Heart right ventricle (tissue), 16 donors: ENCODE measurements around the gene GJA4. TPM values are rescaled to one million over a fixed set of nuclear protein-coding genes. Genes with fewer than 3 reads are reported as not detected.

Experiments
- ATAC-seq, 8 donors: fragments of 200-7000 bp; cut with Tn5 transposase; one replicate each; pipeline ENCODE4 v1.9.1; 2020; ENCODE audit warnings: mild to moderate bottlenecking in 8 of 8, moderate library complexity in 8 of 8, moderate number of reproducible peaks in 1 of 8
- DNase-seq, 2 donors: peaks; one replicate each; pipeline ENCODE4 v3.0.0-alpha.2; 2020
- H3K27ac ChIP-seq, 10 donors: fragments of 200-600 bp; sonication (generic) in 2 of 10; one replicate each; pipeline versions ENCODE4 v1.5.0 to v1.8.0; 2020 to 2022; ENCODE audit warnings: mild to moderate bottlenecking in 3 of 10
- H3K27me3 ChIP-seq, 7 donors: fragments of 200-600 bp; one replicate each; pipeline ENCODE4 v1.8.0; 2021 to 2022; ENCODE audit warnings: mild to moderate bottlenecking in 2 of 7
- H3K36me3 ChIP-seq, 9 donors: fragments of 200-600 bp; sonication (generic) in 1 of 9; one replicate each; pipeline versions ENCODE4 v1.5.0 to v1.8.0; 2020 to 2022; ENCODE audit warnings: mild to moderate bottlenecking in 2 of 9
- H3K4me1 ChIP-seq, 9 donors: fragments of 200-600 bp; sonication (generic) in 1 of 9; one replicate each; pipeline versions ENCODE4 v1.5.0 to v1.8.0; 2020 to 2022; ENCODE audit warnings: mild to moderate bottlenecking in 4 of 9
- H3K4me3 ChIP-seq, 10 donors: fragments of 200-600 bp; sonication (generic) in 2 of 10; one replicate each; pipeline versions ENCODE4 v1.5.0 to v1.8.0; 2020 to 2022; ENCODE audit warnings: mild to moderate bottlenecking in 7 of 10, moderate library complexity in 2 of 10
- H3K9me3 ChIP-seq, 11 donors: fragments of 200-600 bp in 10 of 11; sonication (generic) in 2 of 11; one replicate each; pipeline versions ENCODE4 v1.5.0 to v1.8.0; 2013 to 2022; ENCODE audit warnings: mild to moderate bottlenecking in 2 of 11, control low read depth in 1 of 11, moderate library complexity in 1 of 11
- CTCF ChIP-seq, 9 donors: fragments of 200-600 bp; sonication (generic) in 2 of 9; IDR thresholded peaks; one replicate each; pipeline versions ENCODE4 v1.5.0 to v1.8.0; 2021 to 2022; ENCODE audit warnings: antibody characterized with exemption in 9 of 9, mild to moderate bottlenecking in 5 of 9, moderate library complexity in 1 of 9
- WGBS, 2 donors: extraction: QIAGEN DNeasy Blood & Tissue Kit; methylation state at CpG; one replicate each; pipeline ENCODE4 v1.1.7; 2013; ENCODE audit warnings: inconsistent platforms in 1 of 2; 5-methylcytosine and 5-hydroxymethylcytosine counted together
- intact Hi-C, 10 donors: fragments of 100-400 bp; cut with DNase I; formaldehyde crosslinking; loops; one replicate each; pipeline versions ENCODE4 v1.11.1 to v1.14.2; 2022
- polyA plus RNA-seq, 2 donors: library from polyadenylated mRNA; stranded (reverse); fragments of 200-250 nt; gene quantifications; one replicate each; pipeline ENCODE4 v1.2.3, GENCODE V29; 2013
- total RNA-seq, 10 donors: library from RNA; stranded (reverse); fragmentation: NEBNext Ultra II Directional in 3 of 10; extraction: Animal tissue kit (Norgen Biotek cat#: 25700) in 3 of 10; gene quantifications; one replicate each; pipeline versions ENCODE4 v1.2.1 to v1.2.4, GENCODE V29; 2021 to 2023
- donor health status: Arrhythmogenic right ventricular cardiomyopathy.
- donor health status: ischemic (EF 13 %, LVEDD 7.1; RV severe dilation, severe dysfunction).
- donor health status: healthy with polysubstance abuse.
- donor health status: DM: no; HTN: yes; CAD: no.
- donor health status: DM: no; HTN: no; CAD: no.
- donor health status: ischemic (EF 25% LVEDD 6.9; RV normal size, moderate dysfunction).
- donor health status: ischemic (EF 25% LVEDD 5.7; RV mildly dilated, moderate dysfunction).
- donor health status: healthy.
- donor health status: DM: yes; HTN: yes; CAD: no.
- donor health status: Ischemic cardiomyopathy.
- donor health status: ischemic (EF 35%, LVEDD 5.7; RV mildly dilated, moderate dysfunction).
- donor health status: nonischemic (EF 11% LVEDD 7.7; RV severe dilation, severe dysfunction).
- donor health status: DM: yes; HTN: yes; CAD: no.
- donor health status: PGD.
- donor health status: ischemic (EF 29% LVEDD 5.4; RV normal size, mild dysfunction).
- donor health status: nonischemic (EF 23%, LVEDD 6.1; RV moderate dilation, normal function).

The GJA4 gene
- total and polyA plus RNA-seq, 12 donors: 9.0 to 50.1 (median 22.7) TPM

GRCh38 chr1:34746101-34746500, 46.7 kb upstream of the GJA4 start:
- no peak for ATAC-seq
- H3K27me3 ChIP-seq: peaks cover 0 to 39% (median 15%) of the 10 kb centered on the region in 7 donors
- no peak overlapping the region for H3K4me3 ChIP-seq
- no peaks in the 10 kb centered on the region for H3K9me3 ChIP-seq
- TF ChIP-seq CTCF (IDR thresholded peaks at IDR 0.05): no peak
- DNase-seq: no peak
- intact Hi-C loops: loop anchor here in 5 of 10 donors (10.0 kb wide), 3 partner anchors 281 to 1111 kb away; no protein-coding TSS in a partner anchor
- WGBS, 2 donors: 86 to 93% methylated on average over 4 of the region's 4 CpGs
- H3K36me3 ChIP-seq: no peaks in the 10 kb centered on the region
- H3K4me1 ChIP-seq: peaks cover 0 to 4% (median 0%) of the 10 kb centered on the region in 9 donors
- H3K27ac ChIP-seq: no peak overlapping the region

GRCh38 chr1:34746785-34747637, 45.8 kb upstream of the GJA4 start:
- peaks cover 0 to 4% (median 0%) of the 10 kb centered on the region in 9 donors for H3K4me1 ChIP-seq
- no peak for TF ChIP-seq CTCF (IDR thresholded peaks at IDR 0.05)
- DNase-seq (no peak), ATAC-seq (no peak)
- H3K9me3 ChIP-seq: no peaks in the 10 kb centered on the region
- intact Hi-C loops: loop anchor here in 5 of 10 donors (10.0 kb wide), 3 partner anchors 282 to 1112 kb away; no protein-coding TSS in a partner anchor
- 56 to 58% methylated on average over 18 of the region's 18 CpGs for WGBS, 2 donors
- H3K27ac ChIP-seq: no peak overlapping the region
- H3K27me3 ChIP-seq: peaks cover 0 to 36% (median 15%) of the 10 kb centered on the region in 7 donors
- no peak overlapping the region for H3K4me3 ChIP-seq
- H3K36me3 ChIP-seq: no peaks in the 10 kb centered on the region

GRCh38 chr1:34747638-34747941, 45.2 kb upstream of the GJA4 start:
- Histone ChIP-seq H3K27ac (no peak overlapping the region), H3K36me3 (no peaks in the 10 kb centered on the region), H3K27me3 (peaks cover 0 to 33% (median 15%) of the 10 kb centered on the region in 7 donors), H3K4me1 (peaks cover 0 to 4% (median 0%) of the 10 kb centered on the region in 9 donors), H3K4me3 (no peak overlapping the region), H3K9me3 (no peaks in the 10 kb centered on the region)
- 51 to 56% methylated on average over 6 of the region's 6 CpGs for WGBS, 2 donors
- no peak for TF ChIP-seq CTCF (IDR thresholded peaks at IDR 0.05)
- ATAC-seq (no peak), DNase-seq (no peak)
- intact Hi-C loops: loop anchor here in 5 of 10 donors (10.0 kb wide), 3 partner anchors 283 to 1113 kb away; no protein-coding TSS in a partner anchor

- Histone ChIP-seq H3K27me3 (peaks cover 0 to 25% (median 15%) of the 10 kb centered on the region in 7 donors), H3K9me3 (no peaks in the 10 kb centered on the region), H3K4me3 (no peak overlapping the region), H3K36me3 (no peaks in the 10 kb centered on the region), H3K4me1 (peaks cover 0 to 4% (median 0%) of the 10 kb centered on the region in 9 donors), H3K27ac (no peak overlapping the region)
- TF ChIP-seq CTCF (IDR thresholded peaks at IDR 0.05): no peak
- ATAC-seq: no peak
- intact Hi-C loops: loop anchor here in 5 of 10 donors (10.0 kb wide), 3 partner anchors 285 to 1115 kb away; no protein-coding TSS in a partner anchor
- DNase-seq: no peak
- 23 to 25% methylated on average over 8 of the region's 8 CpGs for WGBS, 2 donors
Observed at GRCh38 chr1:34749992-34750391, 42.8 kb upstream of the GJA4 start.
